KMS-11 (cell line): ENCODE results near the gene GPR141.

Experiments used
- H2AFZ ChIP-seq: fragments of 200-600 bp; sonication (generic); 2 replicates; pipeline ENCODE4 v1.6.1; 2016; ENCODE audit warnings: antibody characterized with exemption, mixed run types, low read depth
- H3K27ac ChIP-seq: fragments of 200-600 bp; sonication (generic); 2 replicates; pipeline ENCODE4 v1.6.1; 2016; ENCODE audit warnings: mild to moderate bottlenecking, mixed run types
- H3K27me3 ChIP-seq: fragments of 200-600 bp; sonication (generic); 2 replicates; pipeline ENCODE4 v1.6.1; 2017; ENCODE audit warnings: mild to moderate bottlenecking, low read depth, mixed run types, moderate library complexity; ENCODE audit not compliant: insufficient read depth
- H3K36me3 ChIP-seq: fragments of 200-600 bp; sonication (generic); 2 replicates; pipeline ENCODE4 v1.6.1; 2017; ENCODE audit warnings: mild to moderate bottlenecking, mixed run types; ENCODE audit not compliant: insufficient read depth
- H3K4me1 ChIP-seq: fragments of 200-600 bp; sonication (generic); 2 replicates; pipeline ENCODE4 v1.6.1; 2016; ENCODE audit warnings: mild to moderate bottlenecking, low read depth, mixed run types; ENCODE audit not compliant: poor library complexity, severe bottlenecking
- H3K4me2 ChIP-seq: fragments of 200-600 bp; sonication (generic); 2 replicates; pipeline ENCODE4 v1.7.0; 2016; ENCODE audit warnings: mild to moderate bottlenecking, mixed run types
- H3K4me3 ChIP-seq: fragments of 200-600 bp; sonication (generic); IDR thresholded peaks from 2 replicates; pipeline ENCODE4 v1.6.1; 2017; ENCODE audit warnings: low read depth, low read length, mixed read lengths; ENCODE audit not compliant: insufficient read depth
- H3K79me2 ChIP-seq: fragments of 200-600 bp; sonication (generic); 2 replicates; pipeline ENCODE4 v1.6.1; 2016; ENCODE audit warnings: low read depth, mixed run types; ENCODE audit not compliant: insufficient read depth
- H3K9ac ChIP-seq: fragments of 200-600 bp; sonication (generic); 2 replicates; pipeline ENCODE4 v1.6.1; 2016; ENCODE audit warnings: mild to moderate bottlenecking, mixed run types
- H4K20me1 ChIP-seq: fragments of 200-600 bp; sonication (generic); 2 replicates; pipeline ENCODE4 v1.6.1; 2016; ENCODE audit warnings: mild to moderate bottlenecking, mixed run types; ENCODE audit not compliant: insufficient read depth
- CTCF ChIP-seq: fragments of 200-600 bp; sonication (generic); conservative IDR thresholded peaks from 2 replicates; pipeline ENCODE4 v1.6.1; 2017; ENCODE audit warnings: low read depth, mild to moderate bottlenecking, antibody characterized with exemption, low read length, moderate library complexity, mixed read lengths

Gene GPR141

GRCh38 chr7:37714606-37715005 lies 31.0 kb downstream of the GPR141 start:
- no peaks in the 10 kb centered on the region for H3K4me1 ChIP-seq
- no peak for TF ChIP-seq CTCF
- H4K20me1 ChIP-seq: no peaks in the 10 kb centered on the region
- H3K79me2 ChIP-seq: no peaks in the 10 kb centered on the region
- H3K9ac ChIP-seq: no peak overlapping the region
- no peaks in the 10 kb centered on the region for H3K36me3 ChIP-seq
- H2AFZ ChIP-seq: no peak overlapping the region
- no peak overlapping the region for H3K4me2 ChIP-seq
- no peaks in the 10 kb centered on the region for H3K27me3 ChIP-seq
- H3K27ac ChIP-seq: no peak overlapping the region
- H3K4me3 ChIP-seq: no peak overlapping the region

GRCh38 chr7:37718585-37718984 lies 35.0 kb downstream of the GPR141 start:
- TF ChIP-seq CTCF: no peak
- H2AFZ ChIP-seq: no peak overlapping the region
- no peaks in the 10 kb centered on the region for H3K4me1 ChIP-seq
- no peaks in the 10 kb centered on the region for H3K27me3 ChIP-seq
- H3K36me3 ChIP-seq: no peaks in the 10 kb centered on the region
- H3K4me3 ChIP-seq: no peak overlapping the region
- no peaks in the 10 kb centered on the region for H3K79me2 ChIP-seq
- H3K27ac ChIP-seq: no peak overlapping the region
- H3K9ac ChIP-seq: no peak overlapping the region
- H4K20me1 ChIP-seq: no peaks in the 10 kb centered on the region
- no peak overlapping the region for H3K4me2 ChIP-seq

- no peaks in the 10 kb centered on the region for H3K79me2 ChIP-seq
- no peaks in the 10 kb centered on the region for H3K27me3 ChIP-seq
- no peak overlapping the region for H3K27ac ChIP-seq
- no peaks in the 10 kb centered on the region for H3K36me3 ChIP-seq
- H3K9ac ChIP-seq: no peak overlapping the region
- H2AFZ ChIP-seq: no peak overlapping the region
- no peak overlapping the region for H3K4me3 ChIP-seq
- no peak for TF ChIP-seq CTCF
- H4K20me1 ChIP-seq: no peaks in the 10 kb centered on the region
- H3K4me2 ChIP-seq: no peak overlapping the region
- no peaks in the 10 kb centered on the region for H3K4me1 ChIP-seq
Observed at GRCh38 chr7:37719077-37719476, 35.5 kb downstream of the GPR141 start.

- Histone ChIP-seq H3K36me3 (no peaks in the 10 kb centered on the region), H2AFZ (no peak overlapping the region), H3K4me3 (no peak overlapping the region), H3K4me1 (no peaks in the 10 kb centered on the region), H4K20me1 (no peaks in the 10 kb centered on the region), H3K4me2 (no peak overlapping the region), H3K27ac (no peak overlapping the region), H3K9ac (no peak overlapping the region), H3K27me3 (no peaks in the 10 kb centered on the region), H3K79me2 (no peaks in the 10 kb centered on the region)
- no peak for TF ChIP-seq CTCF
Observed at GRCh38 chr7:37724732-37725131, 41.2 kb downstream of the GPR141 start.

- no peak overlapping the region for H3K9ac ChIP-seq
- no peaks in the 10 kb centered on the region for H3K79me2 ChIP-seq
- no peaks in the 10 kb centered on the region for H3K27me3 ChIP-seq
- no peaks in the 10 kb centered on the region for H4K20me1 ChIP-seq
- no peaks in the 10 kb centered on the region for H3K4me1 ChIP-seq
- H3K4me2 ChIP-seq: no peak overlapping the region
- no peak overlapping the region for H3K27ac ChIP-seq
- H3K36me3 ChIP-seq: no peaks in the 10 kb centered on the region
- no peak for TF ChIP-seq CTCF
- H2AFZ ChIP-seq: no peak overlapping the region
- H3K4me3 ChIP-seq: no peak overlapping the region
Observed at GRCh38 chr7:37726016-37726415, 42.5 kb downstream of the GPR141 start.
